ENCODE data around the gene DBX1.
"Not testable (repeated sequence)": the region's sequence is repeated elsewhere in the genome, so short reads cannot be mapped to it uniquely, and the experiment has no call there.

Gene DBX1

DNA sequence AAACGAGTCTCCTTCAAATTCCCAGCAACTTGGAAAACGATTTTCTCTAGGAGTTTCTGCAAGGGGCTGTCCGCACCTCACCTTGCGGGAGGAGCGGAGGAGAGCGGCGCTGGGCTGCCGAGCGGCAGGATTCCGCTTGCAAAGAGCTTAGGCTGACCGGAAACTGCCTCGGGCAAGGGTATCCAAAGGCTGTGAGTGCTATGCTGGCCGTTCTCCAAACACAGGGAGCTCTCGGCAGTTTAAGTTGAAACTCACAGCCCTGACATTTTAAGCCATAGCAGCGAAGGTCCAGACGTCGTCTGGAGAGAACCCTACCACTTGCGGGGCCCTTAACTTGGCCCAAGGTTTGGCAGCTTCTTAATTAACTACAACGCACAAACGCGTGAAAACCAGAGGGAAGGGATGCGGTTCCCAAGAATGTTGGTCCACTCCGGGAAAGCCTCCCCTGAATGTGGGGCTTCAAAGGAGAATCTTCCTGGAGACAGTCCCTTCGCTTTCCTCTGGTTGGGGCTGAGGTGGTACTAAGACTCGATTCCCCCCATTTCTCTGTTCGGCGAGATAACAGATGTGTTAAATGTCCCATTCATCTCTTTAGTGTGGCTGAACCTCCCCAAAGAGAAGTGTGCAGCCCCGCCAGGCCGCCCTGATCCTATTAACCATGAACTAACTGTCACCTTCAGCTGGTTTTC, 1.1 kb upstream of the DBX1 start:
- DNase-seq: no peak

DNA sequence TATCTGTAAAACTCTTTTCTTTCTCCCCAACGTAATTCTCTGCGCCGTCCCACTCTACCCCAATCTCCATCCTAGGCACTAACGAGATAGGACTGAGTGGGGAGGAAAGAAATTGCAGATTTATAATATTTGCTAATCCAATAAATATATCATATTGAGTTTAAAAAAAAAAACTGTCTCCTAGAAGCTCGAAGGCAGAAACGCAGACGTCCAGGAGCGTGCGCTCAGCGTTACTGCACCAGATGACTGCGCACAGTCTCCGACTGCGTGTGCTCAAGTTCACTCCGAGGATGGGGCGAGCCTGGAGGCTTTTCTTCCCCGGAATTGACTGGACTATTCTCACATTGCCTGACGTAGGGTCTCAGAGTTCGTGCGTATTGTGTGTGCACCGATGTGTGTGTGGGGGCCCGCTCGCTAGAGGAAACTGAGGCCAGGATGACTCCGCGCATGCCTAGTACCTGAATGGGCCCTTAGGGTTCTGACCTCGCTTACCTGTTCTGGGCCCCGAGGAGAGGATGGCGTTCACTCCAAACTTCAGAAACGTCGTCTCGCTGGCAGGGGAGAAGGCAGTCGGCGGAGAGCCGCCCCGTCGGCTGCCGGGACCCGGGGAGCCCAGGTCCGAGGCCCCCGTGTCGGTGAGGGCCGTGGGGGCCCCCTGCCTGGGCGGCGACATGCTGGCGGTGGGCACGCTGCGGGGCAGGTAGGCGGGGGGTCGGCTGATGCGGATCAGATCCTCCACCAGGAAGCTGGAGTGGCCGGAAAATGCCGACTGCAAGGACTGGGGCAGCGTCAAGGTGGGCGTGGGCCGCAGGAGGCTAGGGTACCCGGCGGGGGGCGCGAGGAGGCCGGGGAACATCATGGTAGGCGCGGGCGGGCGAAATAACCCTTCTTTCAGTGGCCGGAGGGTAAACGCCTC, 551 bp downstream of the DBX1 start:
- no peak for DNase-seq

DNA sequence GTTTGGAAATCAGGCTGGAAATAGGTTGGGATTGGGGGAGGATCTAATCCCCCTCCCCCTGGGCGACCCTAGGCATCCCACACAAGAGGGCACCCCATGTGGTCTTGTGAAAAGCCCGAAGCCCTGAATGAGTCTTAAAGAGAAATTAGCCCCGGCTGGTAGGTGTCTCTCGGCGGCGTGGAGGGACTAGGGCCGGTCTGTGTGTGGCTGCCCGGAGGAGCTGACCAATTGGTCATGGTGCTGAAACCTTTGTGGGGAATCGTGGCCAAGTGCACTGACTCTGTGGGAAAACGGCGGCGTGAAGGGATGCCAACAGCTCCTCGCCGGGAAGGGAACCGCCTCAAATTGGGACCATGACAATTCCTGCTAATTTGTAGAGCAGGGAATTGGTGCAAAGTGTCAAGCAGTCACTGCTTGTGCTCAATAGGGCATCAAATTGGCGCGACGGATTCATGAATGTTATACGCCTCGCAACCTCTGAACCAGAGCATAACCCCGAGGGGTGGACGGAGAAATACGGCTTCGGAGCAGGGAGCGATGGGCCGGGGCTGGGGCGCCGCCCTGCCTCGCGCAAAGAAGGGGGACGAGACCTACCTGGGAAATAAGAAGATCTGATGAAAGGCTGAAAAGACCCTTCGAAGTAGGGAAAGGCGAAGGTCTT, 1.5 kb downstream of the DBX1 start:
- DNase-seq: no peak

DNA sequence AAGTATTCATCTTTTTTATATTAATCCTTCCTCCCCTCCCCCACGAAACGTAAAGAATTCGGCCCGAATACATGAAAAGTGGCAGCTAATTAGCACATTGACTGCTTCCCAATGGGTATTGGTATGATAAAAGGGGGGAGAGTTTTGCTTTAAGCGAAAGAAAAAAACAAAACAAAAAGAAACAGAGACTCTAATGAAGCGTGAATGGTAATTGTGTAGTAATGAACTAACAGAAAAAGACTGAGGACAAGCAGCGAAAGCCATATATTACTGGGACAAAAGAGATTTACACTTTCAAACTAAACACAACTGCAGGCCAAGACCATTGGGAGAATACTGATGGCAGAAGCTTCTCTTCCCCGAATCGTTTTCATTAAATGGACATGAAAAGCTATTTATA, 2.5 kb downstream of the DBX1 start:
- DNase-seq: no peak

DNA sequence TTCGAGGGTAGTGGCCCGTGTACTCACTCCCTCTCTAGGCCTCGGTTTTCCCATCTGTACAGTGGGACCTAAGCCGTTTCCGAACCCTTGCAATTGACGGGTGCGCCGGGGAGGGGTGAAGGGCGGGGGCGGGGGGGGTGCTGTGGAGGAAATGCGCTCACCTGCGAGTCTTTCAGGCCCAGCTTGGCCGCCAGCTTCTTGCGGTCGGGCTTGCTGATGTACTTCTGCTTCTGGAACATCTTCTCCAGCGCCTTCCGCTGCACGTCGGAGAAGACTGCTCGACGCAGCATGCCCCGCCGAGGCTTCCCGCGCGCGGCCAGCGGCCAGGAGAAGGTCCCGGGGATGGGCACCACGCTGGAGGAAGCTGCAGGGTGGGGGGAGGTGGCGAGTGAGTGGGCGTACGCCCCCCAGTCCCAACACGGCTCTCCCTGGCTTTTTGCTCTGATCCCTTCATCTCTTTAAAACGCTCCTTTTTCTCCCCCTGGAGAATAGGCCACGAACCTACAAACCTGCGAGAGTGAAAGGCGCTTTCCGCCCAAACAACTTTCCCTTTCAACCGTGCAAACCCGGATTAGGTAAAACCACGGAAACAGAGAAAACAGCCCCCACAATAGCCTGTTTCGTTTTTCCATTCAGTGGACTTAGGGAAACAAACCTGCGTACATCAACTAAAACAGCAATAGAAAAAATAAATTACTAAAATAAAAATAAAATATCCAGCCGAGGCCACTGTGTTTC, 3.2 kb downstream of the DBX1 start:
- DNase-seq: no peak

DNA sequence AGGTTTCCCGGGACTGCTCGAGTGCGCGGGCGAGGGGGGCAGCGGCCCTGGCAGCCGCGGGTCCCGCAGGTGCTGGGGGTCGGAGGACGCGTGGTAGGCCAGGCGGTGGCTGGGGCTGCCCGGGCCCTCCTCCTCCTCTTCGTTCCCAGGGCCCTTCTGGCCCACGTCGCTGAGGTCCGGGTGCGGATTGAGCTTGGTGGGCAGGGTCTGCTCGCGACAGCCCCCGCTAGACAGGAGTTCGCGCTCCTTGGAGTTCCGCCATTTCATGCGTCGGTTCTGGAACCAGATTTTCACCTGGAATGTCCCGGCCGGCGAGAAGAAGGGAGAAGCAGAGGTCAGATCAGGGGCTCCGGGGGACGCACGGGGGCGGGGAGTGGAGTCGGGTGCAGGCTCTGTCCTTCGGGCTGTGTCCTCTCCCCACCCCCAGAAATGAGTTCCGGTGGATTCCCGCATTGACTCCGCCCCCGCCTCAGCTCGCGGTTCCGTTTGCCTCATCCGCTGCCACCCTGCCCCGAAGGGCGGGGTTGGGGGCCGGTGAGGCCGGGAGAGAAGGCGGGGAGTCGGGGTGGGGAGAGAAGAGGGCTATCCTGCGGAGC, 3.9 kb downstream of the DBX1 start:
- no peak for DNase-seq

DNA sequence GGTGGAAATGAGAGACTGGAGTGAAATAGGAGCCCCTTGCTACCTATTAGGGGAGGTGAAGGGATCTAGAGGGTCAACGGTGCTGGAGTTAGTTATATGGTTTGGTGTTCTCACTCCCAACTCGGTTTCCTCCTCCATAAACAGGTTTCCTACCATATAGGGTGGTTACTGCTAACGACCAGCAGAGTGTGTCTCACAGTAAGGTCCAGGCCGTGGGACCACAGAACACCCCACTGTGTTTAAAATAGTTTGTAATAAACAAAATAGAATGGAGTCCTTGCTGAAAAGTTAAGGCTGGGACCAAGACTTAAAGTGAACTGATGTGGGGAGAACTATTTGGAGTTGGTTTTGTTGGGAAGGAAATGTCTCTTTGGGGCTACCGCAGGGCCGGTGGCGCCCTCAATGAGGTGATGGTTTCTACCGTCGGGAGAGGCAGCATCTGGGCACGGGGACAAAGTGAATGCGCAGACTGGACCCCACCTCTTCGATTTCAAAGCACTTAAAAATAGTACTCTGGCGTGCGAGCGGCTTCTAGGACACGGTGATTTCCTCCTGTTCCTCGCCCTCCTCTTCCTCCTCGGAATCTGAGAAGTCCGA, 4.5 kb downstream of the DBX1 start:
- no peak for DNase-seq

DNA sequence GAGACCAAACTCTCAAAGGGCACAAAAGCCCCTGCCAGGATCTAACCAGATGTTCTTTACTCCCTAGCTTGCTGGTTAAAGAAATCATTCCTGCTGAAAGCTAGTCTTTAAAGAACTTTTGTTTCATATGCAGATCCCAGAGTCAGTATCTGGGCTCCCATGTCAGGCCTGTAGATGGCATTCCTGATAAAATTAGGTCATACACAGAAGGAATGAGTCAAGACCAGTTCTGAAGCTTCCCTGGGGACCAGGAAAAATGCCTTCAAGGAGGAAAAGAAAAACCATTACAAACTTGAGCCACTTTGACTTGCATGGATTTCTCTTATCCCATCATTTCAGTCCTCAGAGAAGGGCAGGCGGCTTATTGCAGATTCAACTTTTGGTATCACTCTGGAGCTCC, 5.9 kb downstream of the DBX1 start:
- DNase-seq: no peak

DNA sequence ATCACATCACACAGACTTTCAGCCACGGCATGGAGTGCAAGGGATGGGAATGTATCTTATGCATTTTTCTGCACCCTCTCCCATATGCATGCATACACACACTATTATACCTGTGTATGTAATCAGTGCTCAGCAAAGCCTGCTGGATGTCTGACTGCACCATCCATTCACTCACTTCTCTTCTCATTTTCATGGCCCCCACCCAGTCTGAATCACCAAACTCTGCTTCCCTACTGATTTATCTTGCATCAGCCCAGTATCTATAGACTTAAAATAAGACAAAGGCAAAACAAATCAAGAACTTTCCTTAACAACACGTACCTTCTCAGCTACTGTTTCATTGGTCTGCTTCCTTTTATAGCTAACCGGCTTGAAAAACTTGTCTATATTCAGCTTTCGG, 21.6 kb downstream of the DBX1 start:
- DNase-seq: no peak

DNA sequence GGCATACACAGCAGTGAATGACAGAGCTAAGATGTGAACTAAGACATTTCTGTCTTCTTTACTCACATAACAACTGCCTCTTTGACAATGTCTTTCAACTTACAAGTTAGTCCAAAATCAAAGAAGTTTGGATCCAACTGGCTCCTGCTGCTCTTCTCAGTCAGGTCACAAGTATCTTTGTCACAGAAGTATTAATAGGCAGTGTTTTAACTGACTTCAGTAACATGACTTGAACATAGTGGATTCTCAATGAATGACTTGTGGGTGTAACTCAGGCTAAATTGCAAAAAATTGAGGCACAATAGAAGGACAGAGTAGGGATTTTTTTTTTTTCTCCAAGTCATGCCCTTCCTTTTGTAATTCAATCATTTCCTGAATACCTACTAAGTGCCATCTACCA, 22.6 kb downstream of the DBX1 start:
- DNase-seq: no peak

DNA sequence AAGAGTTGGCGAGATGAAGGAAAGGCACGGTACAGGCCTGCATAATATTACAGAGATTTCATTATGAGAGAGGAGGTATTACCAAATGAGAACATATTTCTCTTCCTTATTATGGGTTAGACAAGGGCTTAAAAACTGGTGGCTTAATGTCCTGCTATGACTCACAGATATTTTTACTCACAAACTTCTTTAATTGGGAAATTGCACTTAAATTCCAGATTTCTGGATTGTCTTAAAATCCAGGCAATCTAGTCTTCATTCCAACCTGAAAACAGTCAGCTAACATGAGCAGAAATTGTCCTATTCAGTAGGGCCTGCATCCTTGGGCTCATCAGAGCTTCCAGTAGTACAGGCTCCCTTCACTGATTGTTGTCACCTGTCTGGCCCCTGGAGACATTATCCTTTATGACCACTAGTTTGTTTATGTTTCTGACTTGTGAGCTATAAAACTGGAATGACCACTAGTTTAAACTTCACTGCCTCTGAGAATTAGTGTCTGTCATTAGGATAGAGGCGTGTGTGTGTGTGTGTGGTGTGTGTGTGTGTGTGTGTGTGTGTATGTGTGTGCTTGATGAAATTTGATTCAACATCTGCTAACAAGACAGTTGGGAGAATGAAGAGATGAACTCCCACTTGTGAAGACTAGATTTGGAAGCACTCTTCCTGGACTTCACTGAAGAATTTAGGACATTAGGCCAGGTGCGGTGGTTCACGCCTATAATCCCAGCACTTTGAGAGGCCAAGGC, 25.1 kb downstream of the DBX1 start:
- DNase-seq: peak in 1 of 2 experiments; percentile 14

DNA sequence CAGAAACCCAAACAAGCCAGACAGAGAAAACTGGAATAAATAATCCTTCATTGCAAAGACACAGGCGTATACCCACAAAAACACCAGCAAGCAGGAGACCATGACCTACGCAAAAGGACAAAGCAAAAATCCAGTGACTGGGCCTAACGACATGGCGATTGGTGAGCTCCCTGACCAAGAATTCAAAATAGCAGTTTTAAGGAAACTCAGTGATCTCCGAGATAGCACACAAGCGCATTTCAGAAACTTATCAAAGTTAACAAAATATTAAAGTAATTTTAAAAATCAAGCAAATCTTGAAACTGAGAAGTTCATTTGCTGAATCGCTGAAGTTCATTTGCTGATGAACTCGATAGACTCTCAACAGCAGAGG, 27.6 kb downstream of the DBX1 start:
- DNase-seq: no peak

DNA sequence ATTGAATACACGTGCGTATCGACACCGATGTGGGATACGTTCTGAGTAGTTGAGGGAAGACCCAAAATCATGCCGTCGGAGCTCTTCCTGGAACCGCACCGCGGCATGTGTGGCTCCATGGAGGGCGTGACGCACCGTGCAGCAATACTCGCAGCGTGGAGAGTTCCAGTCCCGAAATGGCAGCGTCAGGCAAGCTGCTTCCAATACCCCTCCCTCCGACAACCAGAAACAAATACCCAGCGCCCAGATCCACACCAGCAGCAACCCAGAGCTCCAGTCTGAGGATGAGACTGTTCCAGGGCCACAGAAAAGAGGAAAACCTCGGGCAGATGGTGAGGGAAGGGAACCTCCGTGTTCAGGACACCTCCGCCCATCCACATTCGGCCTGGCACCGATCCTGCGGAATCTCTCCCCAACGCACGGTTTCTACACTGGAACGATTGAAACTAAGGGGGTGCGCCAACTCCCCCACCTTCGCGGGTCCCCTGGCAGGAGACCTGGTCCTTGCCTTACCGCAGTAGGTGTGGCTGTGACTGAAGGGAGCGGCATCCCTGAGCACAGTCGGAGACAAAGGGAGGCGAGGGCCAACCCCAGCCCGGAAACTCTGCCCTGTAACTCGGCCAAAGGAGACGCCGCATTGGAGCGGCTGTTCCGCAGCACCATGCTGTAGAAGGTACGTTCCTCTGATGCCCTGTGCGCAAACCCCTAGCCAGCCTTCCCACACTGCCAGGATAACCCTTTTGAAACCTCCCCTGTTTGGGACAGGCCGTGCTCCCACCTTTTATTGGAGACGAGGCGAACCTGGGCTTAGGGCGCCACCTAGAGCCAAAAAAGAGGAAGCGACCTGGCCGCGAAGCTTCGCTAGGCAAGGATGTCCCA, 28.2 kb downstream of the DBX1 start:
- DNase-seq: no peak

DNA sequence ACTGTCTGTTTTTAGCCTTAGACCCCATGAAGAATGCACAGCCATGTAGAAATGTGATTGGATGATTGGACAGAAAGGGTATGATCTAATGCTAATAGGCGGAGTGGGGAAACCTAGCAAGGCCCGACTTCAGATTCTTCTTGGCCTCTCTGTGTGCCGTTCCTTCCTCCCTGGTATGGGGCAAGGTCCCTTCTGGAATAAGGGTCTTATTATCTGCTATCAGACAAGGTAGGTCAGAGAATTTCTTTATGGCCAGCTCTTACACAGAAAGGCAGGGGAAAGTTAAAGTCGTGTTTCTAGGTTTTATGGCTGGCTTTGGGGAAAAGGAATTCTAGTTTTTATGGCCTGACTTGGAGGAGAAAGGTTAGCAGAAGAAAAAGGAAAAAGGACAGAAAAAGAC, 30.6 kb downstream of the DBX1 start:
- no peak for DNase-seq

DNA sequence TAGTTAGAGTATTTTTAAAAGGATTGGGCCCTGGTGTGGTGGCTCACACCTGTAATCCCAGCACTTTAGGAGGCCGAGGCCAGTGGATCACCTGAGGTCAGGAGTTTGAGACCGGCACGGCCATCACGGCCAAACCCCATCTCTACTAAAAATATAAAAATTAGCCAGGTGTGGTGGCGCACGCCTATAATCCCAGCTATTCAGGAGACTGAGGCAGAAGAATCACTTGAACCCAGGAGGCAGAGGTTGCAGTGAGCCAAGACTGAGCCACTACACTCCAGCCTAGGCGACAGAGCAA, 31.8 kb downstream of the DBX1 start:
- not testable (repeated sequence) for DNase-seq

DNA sequence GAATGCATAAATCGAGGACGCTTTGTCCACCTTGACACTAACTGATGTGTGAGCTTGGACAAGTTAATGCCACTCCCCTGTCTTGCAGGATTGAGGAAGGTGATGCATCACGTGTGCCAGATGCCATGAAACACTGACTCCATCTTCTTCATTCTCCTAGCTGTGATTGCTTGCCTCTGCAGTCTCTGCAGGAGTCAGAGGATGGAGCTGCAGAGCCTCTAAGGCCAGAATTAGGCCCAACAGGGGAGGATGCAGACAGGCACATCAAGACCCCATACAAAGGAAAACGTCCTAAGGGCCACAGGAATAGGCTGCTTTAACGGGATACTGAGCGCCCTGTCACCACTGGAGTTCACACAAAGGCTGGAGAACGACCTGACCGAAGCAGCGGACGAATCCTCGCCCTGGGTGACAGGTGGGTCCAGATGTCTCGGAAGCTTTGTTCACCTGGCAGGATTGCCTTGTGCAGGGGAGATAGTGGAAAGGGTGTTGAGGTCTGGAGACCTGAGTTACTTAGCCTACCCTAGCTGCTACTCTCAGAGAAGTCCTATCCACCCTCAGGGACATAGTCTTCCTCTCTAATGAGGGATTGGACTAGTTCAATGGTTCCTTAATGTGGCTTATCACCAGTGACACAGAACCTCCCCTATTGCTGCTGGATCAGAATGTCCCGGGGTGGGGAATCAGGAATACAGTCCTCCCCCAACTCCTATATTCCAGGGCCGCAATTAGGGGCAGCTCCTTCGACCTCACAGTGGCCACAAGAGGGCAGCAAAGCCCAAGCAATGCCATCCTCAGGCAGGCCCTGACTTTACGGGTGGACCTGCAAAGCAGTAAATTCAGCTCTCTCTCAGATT, 32.4 kb downstream of the DBX1 start:
- DNase-seq: peak; percentile 54 to 73

DNA sequence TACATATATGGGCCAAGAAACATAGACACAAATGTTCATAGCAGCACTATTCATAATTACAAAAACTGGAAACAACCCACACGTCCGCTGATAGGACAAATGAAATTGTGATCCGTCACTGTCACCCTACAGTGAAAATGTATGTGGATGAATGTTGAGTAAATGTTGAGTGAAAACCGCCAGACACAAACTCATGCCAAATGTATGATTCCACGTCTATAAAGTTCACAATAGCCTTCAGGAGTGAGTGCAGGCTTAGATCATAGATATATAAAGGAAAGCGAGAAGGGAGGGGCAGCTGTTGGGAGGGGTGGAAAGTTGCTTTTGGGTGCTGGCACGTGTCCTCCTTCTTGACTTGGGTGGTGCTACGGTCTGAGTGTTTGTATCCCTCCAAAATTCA, 33.6 kb downstream of the DBX1 start:
- no peak for DNase-seq

DNA sequence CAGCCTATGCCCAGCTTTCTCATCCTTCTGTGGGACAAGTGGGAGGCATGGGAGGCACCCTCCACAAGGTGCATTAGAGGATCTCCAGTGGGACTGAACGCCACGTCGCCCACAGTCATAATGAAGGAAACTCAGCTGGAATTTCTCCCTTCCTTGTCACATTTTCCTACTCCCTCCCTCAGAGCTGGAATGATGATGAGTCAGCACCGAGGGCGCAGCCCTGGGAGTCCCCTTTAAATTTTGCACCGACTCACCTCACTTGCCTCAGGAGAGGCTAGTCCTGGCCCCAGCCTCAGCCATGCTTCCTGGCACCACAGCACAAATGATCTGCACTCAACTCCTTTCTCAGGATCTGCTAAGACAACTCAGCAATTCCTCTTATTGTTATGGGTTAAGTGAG, 34.3 kb downstream of the DBX1 start:
- DNase-seq: no peak

DNA sequence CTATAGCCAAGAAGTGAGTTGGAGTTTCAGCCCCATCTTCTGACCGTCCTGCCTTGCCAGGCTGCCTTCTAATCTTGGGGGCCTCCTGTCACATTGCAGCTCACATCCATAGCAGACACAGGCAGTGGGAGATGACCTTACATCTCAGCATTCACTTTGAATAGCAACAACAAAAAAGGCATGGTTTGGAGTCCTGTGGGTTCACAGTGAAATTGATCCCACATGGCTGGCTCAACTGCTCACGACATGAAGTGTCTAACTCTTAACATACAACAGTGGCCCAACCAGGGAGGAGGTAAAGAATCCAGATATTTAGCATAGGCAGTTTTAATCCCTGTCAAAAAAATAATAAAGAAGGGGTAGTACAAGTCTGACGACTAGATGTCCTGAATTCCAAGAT, 38.1 kb downstream of the DBX1 start:
- DNase-seq: no peak
